HL-60 (cell line): ENCODE data around the gene PCLO.

Experiments used
- CTCF ChIP-seq: IDR thresholded peaks from one replicate; pipeline ENCODE4 v1.5.1; 2011; ENCODE audit warnings: low read length, control low read depth, inconsistent platforms; ENCODE audit not compliant: insufficient read depth
- POLR2AphosphoS5 ChIP-seq: IDR thresholded peaks from 2 replicates; pipeline ENCODE4 v1.6.1; 2012; ENCODE audit warnings: low read depth

- TF ChIP-seq CTCF (no peak), POLR2AphosphoS5 (no peak)
Observed at GRCh38 chr7:82715344-82715743, 447.3 kb downstream of the PCLO start.
